Measurements from ENCODE around the gene THNSL1. TPM values are rescaled to one million over a fixed set of nuclear protein-coding genes. Genes with fewer than 3 reads are reported as not detected.

Gene THNSL1
- total RNA-seq, 1 experiment from 2014 or later, result 5.5 TPM

DNA sequence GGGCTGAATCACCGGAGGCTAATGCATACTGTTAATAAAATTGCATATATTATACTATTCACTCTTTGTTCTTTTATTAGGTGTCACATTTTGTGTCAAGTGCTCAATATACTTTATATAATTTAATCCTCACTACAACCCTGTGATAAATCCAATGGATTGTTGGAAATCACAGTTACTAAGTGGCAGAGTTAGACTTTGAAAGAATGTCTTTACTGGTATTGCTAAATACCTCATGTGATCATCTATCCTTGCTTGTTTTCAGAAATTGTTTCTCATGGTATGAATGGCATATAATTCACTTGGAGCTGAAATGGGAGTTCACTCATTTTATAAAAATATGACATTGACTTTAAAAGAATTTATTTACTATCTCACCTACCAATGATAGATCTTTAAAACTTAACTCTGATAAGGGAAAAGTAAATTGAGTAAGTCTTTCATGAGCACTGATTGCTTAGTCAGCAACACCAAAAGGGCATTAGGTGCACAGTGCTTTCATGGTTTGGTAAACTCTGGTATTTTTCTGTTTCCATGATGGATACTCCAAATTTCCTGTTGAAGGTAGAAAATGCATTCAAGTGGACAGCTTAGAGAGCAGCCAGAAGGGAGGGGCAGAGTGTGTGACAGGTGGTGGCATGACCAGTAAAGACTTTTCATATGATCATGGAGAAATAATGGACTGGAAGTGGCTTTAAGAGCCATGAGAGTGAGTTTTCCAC is 23.0 kb upstream of the THNSL1 start (continued):
- TF ChIP-seq, protein P1, sequence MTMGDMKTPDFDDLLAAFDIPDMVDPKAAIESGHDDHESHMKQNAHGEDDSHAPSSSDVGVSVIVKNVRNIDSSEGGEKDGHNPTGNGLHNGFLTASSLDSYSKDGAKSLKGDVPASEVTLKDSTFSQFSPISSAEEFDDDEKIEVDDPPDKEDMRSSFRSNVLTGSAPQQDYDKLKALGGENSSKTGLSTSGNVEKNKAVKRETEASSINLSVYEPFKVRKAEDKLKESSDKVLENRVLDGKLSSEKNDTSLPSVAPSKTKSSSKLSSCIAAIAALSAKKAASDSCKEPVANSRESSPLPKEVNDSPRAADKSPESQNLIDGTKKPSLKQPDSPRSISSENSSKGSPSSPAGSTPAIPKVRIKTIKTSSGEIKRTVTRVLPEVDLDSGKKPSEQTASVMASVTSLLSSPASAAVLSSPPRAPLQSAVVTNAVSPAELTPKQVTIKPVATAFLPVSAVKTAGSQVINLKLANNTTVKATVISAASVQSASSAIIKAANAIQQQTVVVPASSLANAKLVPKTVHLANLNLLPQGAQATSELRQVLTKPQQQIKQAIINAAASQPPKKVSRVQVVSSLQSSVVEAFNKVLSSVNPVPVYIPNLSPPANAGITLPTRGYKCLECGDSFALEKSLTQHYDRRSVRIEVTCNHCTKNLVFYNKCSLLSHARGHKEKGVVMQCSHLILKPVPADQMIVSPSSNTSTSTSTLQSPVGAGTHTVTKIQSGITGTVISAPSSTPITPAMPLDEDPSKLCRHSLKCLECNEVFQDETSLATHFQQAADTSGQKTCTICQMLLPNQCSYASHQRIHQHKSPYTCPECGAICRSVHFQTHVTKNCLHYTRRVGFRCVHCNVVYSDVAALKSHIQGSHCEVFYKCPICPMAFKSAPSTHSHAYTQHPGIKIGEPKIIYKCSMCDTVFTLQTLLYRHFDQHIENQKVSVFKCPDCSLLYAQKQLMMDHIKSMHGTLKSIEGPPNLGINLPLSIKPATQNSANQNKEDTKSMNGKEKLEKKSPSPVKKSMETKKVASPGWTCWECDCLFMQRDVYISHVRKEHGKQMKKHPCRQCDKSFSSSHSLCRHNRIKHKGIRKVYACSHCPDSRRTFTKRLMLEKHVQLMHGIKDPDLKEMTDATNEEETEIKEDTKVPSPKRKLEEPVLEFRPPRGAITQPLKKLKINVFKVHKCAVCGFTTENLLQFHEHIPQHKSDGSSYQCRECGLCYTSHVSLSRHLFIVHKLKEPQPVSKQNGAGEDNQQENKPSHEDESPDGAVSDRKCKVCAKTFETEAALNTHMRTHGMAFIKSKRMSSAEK (CRISPR knock-in tag; IDR thresholded peaks at IDR 0.05; ENCODE audit: borderline replicate concordance), result no peak
- no peak for TF ChIP-seq KAT7 (CRISPR knock-in tag; IDR thresholded peaks at IDR 0.05; ENCODE audit: borderline replicate concordance)
- TF ChIP-seq, protein P2, sequence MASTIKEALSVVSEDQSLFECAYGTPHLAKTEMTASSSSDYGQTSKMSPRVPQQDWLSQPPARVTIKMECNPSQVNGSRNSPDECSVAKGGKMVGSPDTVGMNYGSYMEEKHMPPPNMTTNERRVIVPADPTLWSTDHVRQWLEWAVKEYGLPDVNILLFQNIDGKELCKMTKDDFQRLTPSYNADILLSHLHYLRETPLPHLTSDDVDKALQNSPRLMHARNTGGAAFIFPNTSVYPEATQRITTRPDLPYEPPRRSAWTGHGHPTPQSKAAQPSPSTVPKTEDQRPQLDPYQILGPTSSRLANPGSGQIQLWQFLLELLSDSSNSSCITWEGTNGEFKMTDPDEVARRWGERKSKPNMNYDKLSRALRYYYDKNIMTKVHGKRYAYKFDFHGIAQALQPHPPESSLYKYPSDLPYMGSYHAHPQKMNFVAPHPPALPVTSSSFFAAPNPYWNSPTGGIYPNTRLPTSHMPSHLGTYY (CRISPR knock-in tag; IDR thresholded peaks at IDR 0.05), result no peak
- no peak for TF ChIP-seq ESRRA (CRISPR knock-in tag; IDR thresholded peaks at IDR 0.05; ENCODE audit: borderline replicate concordance)
- no peak for TF ChIP-seq OVOL2 (CRISPR knock-in tag; IDR thresholded peaks at IDR 0.05; ENCODE audit: borderline replicate concordance)
- TF ChIP-seq TEAD1 (CRISPR knock-in tag; IDR thresholded peaks at IDR 0.05), result no peak
- TF ChIP-seq SMAD3 (CRISPR knock-in tag; IDR thresholded peaks at IDR 0.05; ENCODE audit: borderline replicate concordance), result no peak

DNA sequence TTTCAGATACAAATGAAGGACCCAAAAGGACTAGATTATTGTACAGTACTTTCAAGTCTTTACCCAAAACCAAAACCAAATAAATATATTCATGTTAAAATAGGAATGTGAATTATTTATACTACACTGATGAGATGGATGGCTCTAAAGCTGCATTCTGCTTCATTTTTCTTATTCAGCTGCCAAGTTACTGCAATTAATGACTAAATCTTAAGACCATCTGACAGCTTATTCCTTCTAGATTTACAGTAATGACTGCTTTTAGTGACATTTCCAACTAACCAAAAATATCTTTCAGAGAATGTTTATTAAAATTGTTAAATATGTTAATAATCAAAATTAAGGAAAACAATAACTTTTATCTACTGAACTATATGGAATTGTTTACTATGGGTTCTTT is 21.3 kb upstream of the THNSL1 start:
- Mint-ChIP-seq H3K27me3 (ENCODE audit: low read depth) (no peaks in the 10 kb centered on the region; the same call in 1 of the 2 replicates), H3K4me1 (no peaks in the 10 kb centered on the region), H3K4me3 (no peak overlapping the region), H3K27ac (no peak overlapping the region), H3K36me3 (no peaks in the 10 kb centered on the region), H3K9me3 (peaks cover 5% of the 10 kb centered on the region)
- DNase-seq (ENCODE audit: low spot score) (no peak), ATAC-seq (no peak)
- CTCF ChIA-PET, result no interaction called here
- POLR2A ChIA-PET, result no interaction called here
- TF ChIP-seq NR3C1 (CRISPR knock-in tag; conservative IDR thresholded peaks at IDR 0.05; ENCODE audit: low read depth) (no peak), TCF7 (CRISPR knock-in tag; IDR thresholded peaks at IDR 0.05; ENCODE audit: low read depth) (no peak), CREB1 (CRISPR knock-in tag; IDR thresholded peaks at IDR 0.05) (no peak), RORB (CRISPR knock-in tag; IDR thresholded peaks at IDR 0.05) (no peak), SMAD3 (CRISPR knock-in tag; IDR thresholded peaks at IDR 0.05; ENCODE audit: borderline replicate concordance) (no peak), ZNF396 (CRISPR knock-in tag; IDR thresholded peaks at IDR 0.05; ENCODE audit: borderline replicate concordance) (no peak), ATF1 (CRISPR knock-in tag; IDR thresholded peaks at IDR 0.05) (no peak), GABPB1 (CRISPR knock-in tag; IDR thresholded peaks at IDR 0.05) (no peak), ZBTB21 (CRISPR knock-in tag; IDR thresholded peaks at IDR 0.05; ENCODE audit: borderline replicate concordance) (no peak), OVOL2 (CRISPR knock-in tag; IDR thresholded peaks at IDR 0.05; ENCODE audit: borderline replicate concordance) (no peak)
- TF ChIP-seq, protein P1 (CRISPR knock-in tag; IDR thresholded peaks at IDR 0.05; ENCODE audit: borderline replicate concordance), result no peak
- TF ChIP-seq, protein P3, sequence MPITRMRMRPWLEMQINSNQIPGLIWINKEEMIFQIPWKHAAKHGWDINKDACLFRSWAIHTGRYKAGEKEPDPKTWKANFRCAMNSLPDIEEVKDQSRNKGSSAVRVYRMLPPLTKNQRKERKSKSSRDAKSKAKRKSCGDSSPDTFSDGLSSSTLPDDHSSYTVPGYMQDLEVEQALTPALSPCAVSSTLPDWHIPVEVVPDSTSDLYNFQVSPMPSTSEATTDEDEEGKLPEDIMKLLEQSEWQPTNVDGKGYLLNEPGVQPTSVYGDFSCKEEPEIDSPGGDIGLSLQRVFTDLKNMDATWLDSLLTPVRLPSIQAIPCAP (CRISPR knock-in tag; IDR thresholded peaks at IDR 0.05), result no peak
- TF ChIP-seq, protein P4, sequence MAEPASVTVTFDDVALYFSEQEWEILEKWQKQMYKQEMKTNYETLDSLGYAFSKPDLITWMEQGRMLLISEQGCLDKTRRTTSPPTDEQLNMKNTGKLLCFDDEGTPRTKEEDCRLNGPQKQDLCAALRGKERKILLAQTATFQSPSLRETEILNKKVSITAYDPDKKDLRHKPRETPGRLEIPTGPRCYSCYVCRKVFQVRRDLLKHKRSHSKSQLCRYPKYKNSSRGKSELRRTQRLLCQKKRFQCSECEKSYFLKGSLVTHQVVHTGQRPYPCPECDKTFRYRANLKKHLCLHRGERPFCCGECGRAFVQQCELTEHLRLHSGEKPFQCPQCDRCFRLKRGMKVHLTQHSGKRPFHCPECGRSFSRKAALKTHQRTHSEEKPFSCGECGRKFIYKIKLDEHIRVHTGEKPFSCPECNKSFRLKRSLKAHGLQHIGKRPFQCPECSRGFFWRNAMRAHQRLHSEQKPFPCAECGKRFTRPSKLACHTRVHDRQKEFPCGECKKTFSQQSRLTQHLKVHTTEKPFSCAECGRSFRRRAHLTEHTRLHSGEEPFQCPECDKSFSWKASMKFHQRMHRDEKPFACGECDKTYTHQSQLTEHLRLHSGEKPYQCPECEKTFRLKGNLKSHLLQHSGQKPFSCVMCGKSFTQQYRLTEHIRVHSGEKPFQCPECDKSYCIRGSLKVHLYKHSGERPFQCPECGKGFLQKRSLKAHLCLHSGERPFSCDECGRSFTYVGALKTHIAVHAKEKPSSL (CRISPR knock-in tag; conservative IDR thresholded peaks at IDR 0.05), result no peak
- TF ChIP-seq, protein P5, sequence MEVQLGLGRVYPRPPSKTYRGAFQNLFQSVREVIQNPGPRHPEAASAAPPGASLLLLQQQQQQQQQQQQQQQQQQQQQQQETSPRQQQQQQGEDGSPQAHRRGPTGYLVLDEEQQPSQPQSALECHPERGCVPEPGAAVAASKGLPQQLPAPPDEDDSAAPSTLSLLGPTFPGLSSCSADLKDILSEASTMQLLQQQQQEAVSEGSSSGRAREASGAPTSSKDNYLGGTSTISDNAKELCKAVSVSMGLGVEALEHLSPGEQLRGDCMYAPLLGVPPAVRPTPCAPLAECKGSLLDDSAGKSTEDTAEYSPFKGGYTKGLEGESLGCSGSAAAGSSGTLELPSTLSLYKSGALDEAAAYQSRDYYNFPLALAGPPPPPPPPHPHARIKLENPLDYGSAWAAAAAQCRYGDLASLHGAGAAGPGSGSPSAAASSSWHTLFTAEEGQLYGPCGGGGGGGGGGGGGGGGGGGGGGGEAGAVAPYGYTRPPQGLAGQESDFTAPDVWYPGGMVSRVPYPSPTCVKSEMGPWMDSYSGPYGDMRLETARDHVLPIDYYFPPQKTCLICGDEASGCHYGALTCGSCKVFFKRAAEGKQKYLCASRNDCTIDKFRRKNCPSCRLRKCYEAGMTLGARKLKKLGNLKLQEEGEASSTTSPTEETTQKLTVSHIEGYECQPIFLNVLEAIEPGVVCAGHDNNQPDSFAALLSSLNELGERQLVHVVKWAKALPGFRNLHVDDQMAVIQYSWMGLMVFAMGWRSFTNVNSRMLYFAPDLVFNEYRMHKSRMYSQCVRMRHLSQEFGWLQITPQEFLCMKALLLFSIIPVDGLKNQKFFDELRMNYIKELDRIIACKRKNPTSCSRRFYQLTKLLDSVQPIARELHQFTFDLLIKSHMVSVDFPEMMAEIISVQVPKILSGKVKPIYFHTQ (CRISPR knock-in tag; IDR thresholded peaks at IDR 0.05), result no peak

Measured in WTC11 (cell line).